ENCODE results near the gene TNFAIP8L2. TPM values are rescaled to one million over a fixed set of nuclear protein-coding genes. Genes with fewer than 3 reads are reported as not detected.

The TNFAIP8L2 gene
- total and polyA plus RNA-seq, 2 donors (not counting 1 experiment from before 2014, with no cell fraction given), result not detected

DNA sequence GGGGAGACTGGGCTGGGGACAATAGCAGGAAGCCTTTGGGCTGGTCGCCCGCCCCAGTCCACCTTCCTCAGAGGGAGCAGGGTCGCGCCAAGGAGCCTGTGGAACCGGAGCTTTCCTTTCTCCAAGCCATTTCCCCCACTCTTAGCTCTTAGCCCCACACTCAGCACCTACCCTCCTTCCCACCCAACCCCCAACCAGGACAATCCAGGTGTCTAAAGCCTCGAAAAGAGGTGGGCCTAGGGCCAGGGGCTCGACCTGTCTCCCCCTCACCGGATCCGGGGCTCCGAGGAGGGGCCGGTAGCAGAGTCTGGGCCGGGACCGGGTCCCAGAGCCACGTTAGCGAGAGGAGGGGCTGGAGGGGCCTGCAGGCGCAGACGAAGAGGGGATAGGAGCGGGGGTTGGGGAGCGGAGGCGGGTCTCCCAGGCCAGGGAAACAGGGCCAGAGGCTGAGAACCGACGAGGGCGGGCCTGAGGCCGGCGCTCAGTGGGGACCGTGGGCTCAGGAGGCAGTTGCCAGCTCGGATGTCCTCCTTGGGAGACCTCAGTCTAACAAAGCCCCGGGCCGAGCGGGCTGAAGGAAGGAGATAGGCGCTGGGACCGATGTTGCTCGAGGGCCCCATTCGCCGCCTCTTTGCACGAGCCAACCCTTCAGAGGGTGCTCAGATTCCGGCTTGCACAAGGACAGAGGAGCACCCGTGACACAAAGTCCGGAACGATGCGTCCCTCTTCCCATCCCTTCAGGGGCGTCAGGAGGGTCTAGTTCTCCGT is 11.0 kb upstream of the TNFAIP8L2 start:
- peak overlapping the region; percentile 23 for H3K9ac ChIP-seq (ENCODE audit: insufficient read depth, low read length)
- DNase-seq (ENCODE audit: low read depth in 2 of 2), result peak; percentile 4 to 15

DNA sequence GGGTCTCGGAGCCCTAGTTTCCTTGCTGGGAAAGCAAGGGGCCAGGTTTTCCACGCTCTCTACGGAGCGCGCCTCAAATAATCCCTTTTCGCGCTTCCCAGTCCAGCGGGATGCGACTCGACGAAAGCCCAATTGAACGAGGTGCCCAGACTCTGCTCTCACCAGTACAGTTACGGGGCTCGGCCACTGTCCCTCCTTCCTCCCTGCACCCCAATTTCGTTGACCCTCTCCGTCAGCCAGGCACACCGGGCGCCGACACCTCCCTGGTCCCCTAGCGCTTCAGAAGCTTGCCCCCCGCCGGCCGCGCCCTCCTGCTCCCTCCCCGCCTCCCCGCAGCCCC is 10.4 kb upstream of the TNFAIP8L2 start:
- peak in 1 of 2 donors; percentile 6 for DNase-seq (ENCODE audit: low read depth in 2 of 2)
- Histone ChIP-seq H3K4me3 (replicated peaks in 1 of 4; ENCODE audit: control extremely low read depth in 1 of 4, insufficient read depth in 1 of 4, low read depth in 3 of 4, low read length in 4 of 4) (peak overlapping the region; percentile 43 to 69 (median 60)), H4K20me1 (ENCODE audit: control insufficient read depth, extremely low read depth, insufficient read depth, low read length) (no peaks in the 10 kb centered on the region), H3K4me2 (ENCODE audit: extremely low read depth, insufficient read depth, low read length) (peak overlapping the region; percentile 97), H3K27ac (ENCODE audit: insufficient read depth, low read length) (no peak overlapping the region), H3K27me3 (ENCODE audit: control insufficient read depth, insufficient read depth, low read length) (peaks cover 3% of the 10 kb centered on the region), H3K36me3 (ENCODE audit: control insufficient read depth, insufficient read depth, low read length) (no peaks in the 10 kb centered on the region), H3K9me3 (ENCODE audit: control insufficient read depth, insufficient read depth, low read depth, low read length) (no peaks in the 10 kb centered on the region), H3K4me1 (ENCODE audit: control insufficient read depth, extremely low read depth, insufficient read depth, low read length) (peaks cover 10% of the 10 kb centered on the region), H3K9ac (ENCODE audit: insufficient read depth, low read length) (peak overlapping the region; percentile 23), H2AFZ (ENCODE audit: low read length) (peak overlapping the region; percentile 78), H3K79me2 (ENCODE audit: control insufficient read depth, insufficient read depth, low read length) (no peaks in the 10 kb centered on the region)
- TF ChIP-seq EZH2 (IDR thresholded peaks at IDR 0.05; ENCODE audit: low read length, missing control alignments), result no peak
- no peak for TF ChIP-seq CTCF (conservative IDR thresholded peaks at IDR 0.05 in 1 of 2, IDR thresholded peaks at IDR 0.05 in 1 of 2; ENCODE audit: low read depth in 1 of 2, low read length in 2 of 2)

More for the DNA sequence above, 11.0 kb upstream of the TNFAIP8L2 start:
- H3K79me2 ChIP-seq (ENCODE audit: control insufficient read depth, insufficient read depth, low read length), result no peaks in the 10 kb centered on the region
- H3K27me3 ChIP-seq (ENCODE audit: control insufficient read depth, insufficient read depth, low read length), result peaks cover 3% of the 10 kb centered on the region
- H3K4me1 ChIP-seq (ENCODE audit: control insufficient read depth, extremely low read depth, insufficient read depth, low read length), result peaks cover 10% of the 10 kb centered on the region
- H3K9me3 ChIP-seq (ENCODE audit: control insufficient read depth, insufficient read depth, low read depth, low read length), result no peaks in the 10 kb centered on the region
- peak overlapping the region; percentile 97 for H3K4me2 ChIP-seq (ENCODE audit: extremely low read depth, insufficient read depth, low read length)
- peak overlapping the region; percentile 78 for H2AFZ ChIP-seq (ENCODE audit: low read length)
- H3K36me3 ChIP-seq (ENCODE audit: control insufficient read depth, insufficient read depth, low read length), result no peaks in the 10 kb centered on the region
- TF ChIP-seq CTCF (conservative IDR thresholded peaks at IDR 0.05 in 1 of 2, IDR thresholded peaks at IDR 0.05 in 1 of 2; ENCODE audit: low read depth in 1 of 2, low read length in 2 of 2) (no peak), EZH2 (IDR thresholded peaks at IDR 0.05; ENCODE audit: low read length, missing control alignments) (peak; percentile 42)
- H4K20me1 ChIP-seq (ENCODE audit: control insufficient read depth, extremely low read depth, insufficient read depth, low read length), result no peaks in the 10 kb centered on the region
- no peak overlapping the region for H3K27ac ChIP-seq (ENCODE audit: insufficient read depth, low read length)
- H3K4me3 ChIP-seq (replicated peaks in 1 of 4; ENCODE audit: control extremely low read depth in 1 of 4, insufficient read depth in 1 of 4, low read depth in 3 of 4, low read length in 4 of 4), result peak overlapping the region; percentile 43 to 69 (median 60)

GRCh38 chr1:151146412-151147131 is 9.9 kb upstream of the TNFAIP8L2 start, which contains the start of gene SEMA6C:
Gene SEMA6C (minus strand): TSS chr1:151146631. CDS start chr1:151142621, 4,010 bp downstream.
- no peaks in the 10 kb centered on the region for H3K9me3 ChIP-seq (ENCODE audit: control insufficient read depth, insufficient read depth, low read depth, low read length)
- H3K27ac ChIP-seq (ENCODE audit: insufficient read depth, low read length), result no peak within 1 kb of the TSS
- H3K4me3 ChIP-seq (replicated peaks in 1 of 4; ENCODE audit: control extremely low read depth in 1 of 4, insufficient read depth in 1 of 4, low read depth in 3 of 4, low read length in 4 of 4), result peak within 1 kb of the TSS; percentile 55 to 71 (median 65)
- peaks cover 3% of the 10 kb centered on the region for H3K27me3 ChIP-seq (ENCODE audit: control insufficient read depth, insufficient read depth, low read length)
- peak within 1 kb of the TSS; percentile 92 for H2AFZ ChIP-seq (ENCODE audit: low read length)
- peak; percentile 86 to 90 for DNase-seq (ENCODE audit: low read depth in 2 of 2)
- TF ChIP-seq EZH2 (IDR thresholded peaks at IDR 0.05; ENCODE audit: low read length, missing control alignments) (no peak), CTCF (conservative IDR thresholded peaks at IDR 0.05 in 1 of 2, IDR thresholded peaks at IDR 0.05 in 1 of 2; ENCODE audit: low read depth in 1 of 2, low read length in 2 of 2) (no peak)
- no peaks in the 10 kb centered on the region for H3K36me3 ChIP-seq (ENCODE audit: control insufficient read depth, insufficient read depth, low read length)
- no peaks in the 10 kb centered on the region for H4K20me1 ChIP-seq (ENCODE audit: control insufficient read depth, extremely low read depth, insufficient read depth, low read length)
- H3K9ac ChIP-seq (ENCODE audit: insufficient read depth, low read length), result peak within 1 kb of the TSS; percentile 23
- no peaks in the 10 kb centered on the region for H3K79me2 ChIP-seq (ENCODE audit: control insufficient read depth, insufficient read depth, low read length)
- H3K4me2 ChIP-seq (ENCODE audit: extremely low read depth, insufficient read depth, low read length), result peak within 1 kb of the TSS; percentile 97
- peaks cover 10% of the 10 kb centered on the region for H3K4me1 ChIP-seq (ENCODE audit: control insufficient read depth, extremely low read depth, insufficient read depth, low read length)
